ENCODE results near the gene LEMD1. TPM values are rescaled to one million over a fixed set of nuclear protein-coding genes. Genes with fewer than 3 reads are reported as not detected.

Gene LEMD1
- total and polyA plus RNA-seq, 2 donors (not counting 1 experiment from before 2014, with no cell fraction given), result not detected

DNA sequence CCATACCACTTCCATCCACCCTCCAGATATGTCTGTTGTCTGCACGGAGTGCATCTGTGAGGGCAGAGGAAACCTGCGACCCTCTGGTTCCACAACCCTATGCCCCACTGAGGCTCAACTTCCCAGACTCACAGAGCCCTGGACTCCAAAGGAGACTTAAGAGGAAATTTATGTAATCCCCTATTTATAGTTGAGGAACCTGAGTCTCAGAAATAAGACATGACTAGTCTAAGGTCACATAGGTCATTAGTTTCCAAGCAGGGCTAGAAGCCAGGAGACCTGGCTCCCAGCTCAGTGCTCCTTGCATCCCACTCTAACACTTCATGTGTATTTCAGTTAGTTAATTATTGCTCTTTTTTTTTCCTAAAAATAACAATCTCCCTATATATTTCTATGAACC lies 15.7 kb upstream of the LEMD1 start:
- Histone ChIP-seq H3K9me3 (ENCODE audit: control insufficient read depth, insufficient read depth, low read depth, low read length) (no peaks in the 10 kb centered on the region), H3K27ac (ENCODE audit: insufficient read depth, low read length) (no peak overlapping the region), H3K79me2 (ENCODE audit: control insufficient read depth, insufficient read depth, low read length) (no peaks in the 10 kb centered on the region), H2AFZ (ENCODE audit: low read length) (no peak overlapping the region), H4K20me1 (ENCODE audit: control insufficient read depth, extremely low read depth, insufficient read depth, low read length) (no peaks in the 10 kb centered on the region), H3K4me1 (ENCODE audit: control insufficient read depth, extremely low read depth, insufficient read depth, low read length) (no peaks in the 10 kb centered on the region), H3K36me3 (ENCODE audit: control insufficient read depth, insufficient read depth, low read length) (no peaks in the 10 kb centered on the region), H3K4me3 (replicated peaks in 1 of 4; ENCODE audit: control extremely low read depth in 1 of 4, insufficient read depth in 1 of 4, low read depth in 3 of 4, low read length in 4 of 4) (no peak overlapping the region), H3K9ac (ENCODE audit: insufficient read depth, low read length) (no peak overlapping the region), H3K27me3 (ENCODE audit: control insufficient read depth, insufficient read depth, low read length) (peaks cover 37% of the 10 kb centered on the region), H3K4me2 (ENCODE audit: extremely low read depth, insufficient read depth, low read length) (no peak overlapping the region)
- TF ChIP-seq EZH2 (IDR thresholded peaks at IDR 0.05; ENCODE audit: low read length, missing control alignments), result no peak
- TF ChIP-seq, protein P1, sequence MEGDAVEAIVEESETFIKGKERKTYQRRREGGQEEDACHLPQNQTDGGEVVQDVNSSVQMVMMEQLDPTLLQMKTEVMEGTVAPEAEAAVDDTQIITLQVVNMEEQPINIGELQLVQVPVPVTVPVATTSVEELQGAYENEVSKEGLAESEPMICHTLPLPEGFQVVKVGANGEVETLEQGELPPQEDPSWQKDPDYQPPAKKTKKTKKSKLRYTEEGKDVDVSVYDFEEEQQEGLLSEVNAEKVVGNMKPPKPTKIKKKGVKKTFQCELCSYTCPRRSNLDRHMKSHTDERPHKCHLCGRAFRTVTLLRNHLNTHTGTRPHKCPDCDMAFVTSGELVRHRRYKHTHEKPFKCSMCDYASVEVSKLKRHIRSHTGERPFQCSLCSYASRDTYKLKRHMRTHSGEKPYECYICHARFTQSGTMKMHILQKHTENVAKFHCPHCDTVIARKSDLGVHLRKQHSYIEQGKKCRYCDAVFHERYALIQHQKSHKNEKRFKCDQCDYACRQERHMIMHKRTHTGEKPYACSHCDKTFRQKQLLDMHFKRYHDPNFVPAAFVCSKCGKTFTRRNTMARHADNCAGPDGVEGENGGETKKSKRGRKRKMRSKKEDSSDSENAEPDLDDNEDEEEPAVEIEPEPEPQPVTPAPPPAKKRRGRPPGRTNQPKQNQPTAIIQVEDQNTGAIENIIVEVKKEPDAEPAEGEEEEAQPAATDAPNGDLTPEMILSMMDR (conservative IDR thresholded peaks at IDR 0.05 in 1 of 2, IDR thresholded peaks at IDR 0.05 in 1 of 2; ENCODE audit: low read depth in 1 of 2, low read length in 2 of 2), result no peak
- DNase-seq (ENCODE audit: low read depth in 2 of 2), result no peak

DNA sequence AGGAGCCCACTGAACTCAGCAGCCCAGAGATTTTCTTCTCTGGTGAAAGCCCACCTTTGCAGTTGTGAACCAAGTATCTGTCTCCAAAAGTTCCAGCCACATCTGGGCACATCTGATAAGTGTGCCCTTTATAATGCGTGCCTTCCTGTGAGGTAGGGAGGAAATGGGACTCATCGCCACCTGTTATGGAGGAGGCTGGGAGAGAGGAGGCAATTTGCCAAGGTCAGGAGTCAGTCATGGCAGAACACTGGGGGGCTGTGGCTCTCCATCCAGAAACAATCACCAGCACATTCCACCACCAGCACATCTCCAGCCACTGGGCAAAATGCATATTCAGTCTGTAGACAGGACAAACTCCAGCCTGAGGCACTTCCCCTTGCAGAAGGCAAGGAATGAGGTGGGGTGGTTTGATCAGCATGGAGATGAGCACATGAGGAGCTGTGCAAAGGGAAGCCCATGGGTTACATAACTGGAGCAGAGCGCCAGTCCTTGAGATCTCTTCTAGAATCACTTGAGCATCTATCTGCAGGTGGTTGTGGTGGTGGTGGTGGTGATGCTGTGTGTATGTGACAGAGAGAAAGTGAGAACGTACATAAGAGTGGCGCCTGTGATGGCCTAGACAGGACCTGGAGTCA lies 15.0 kb upstream of the LEMD1 start:
- H3K9ac ChIP-seq (ENCODE audit: insufficient read depth, low read length), result no peak overlapping the region
- no peak overlapping the region for H3K4me3 ChIP-seq (replicated peaks in 1 of 4; ENCODE audit: control extremely low read depth in 1 of 4, insufficient read depth in 1 of 4, low read depth in 3 of 4, low read length in 4 of 4)
- H3K9me3 ChIP-seq (ENCODE audit: control insufficient read depth, insufficient read depth, low read depth, low read length), result no peaks in the 10 kb centered on the region
- H3K79me2 ChIP-seq (ENCODE audit: control insufficient read depth, insufficient read depth, low read length), result no peaks in the 10 kb centered on the region
- peaks cover 33% of the 10 kb centered on the region for H3K27me3 ChIP-seq (ENCODE audit: control insufficient read depth, insufficient read depth, low read length)
- no peak overlapping the region for H2AFZ ChIP-seq (ENCODE audit: low read length)
- H3K4me2 ChIP-seq (ENCODE audit: extremely low read depth, insufficient read depth, low read length), result no peak overlapping the region
- no peaks in the 10 kb centered on the region for H3K4me1 ChIP-seq (ENCODE audit: control insufficient read depth, extremely low read depth, insufficient read depth, low read length)
- no peak for TF ChIP-seq EZH2 (IDR thresholded peaks at IDR 0.05; ENCODE audit: low read length, missing control alignments)
- TF ChIP-seq, protein P1 (conservative IDR thresholded peaks at IDR 0.05 in 1 of 2, IDR thresholded peaks at IDR 0.05 in 1 of 2; ENCODE audit: low read depth in 1 of 2, low read length in 2 of 2), result no peak
- H3K27ac ChIP-seq (ENCODE audit: insufficient read depth, low read length), result no peak overlapping the region
- no peaks in the 10 kb centered on the region for H4K20me1 ChIP-seq (ENCODE audit: control insufficient read depth, extremely low read depth, insufficient read depth, low read length)
- H3K36me3 ChIP-seq (ENCODE audit: control insufficient read depth, insufficient read depth, low read length), result no peaks in the 10 kb centered on the region
- no peak for DNase-seq (ENCODE audit: low read depth in 2 of 2)

DNA sequence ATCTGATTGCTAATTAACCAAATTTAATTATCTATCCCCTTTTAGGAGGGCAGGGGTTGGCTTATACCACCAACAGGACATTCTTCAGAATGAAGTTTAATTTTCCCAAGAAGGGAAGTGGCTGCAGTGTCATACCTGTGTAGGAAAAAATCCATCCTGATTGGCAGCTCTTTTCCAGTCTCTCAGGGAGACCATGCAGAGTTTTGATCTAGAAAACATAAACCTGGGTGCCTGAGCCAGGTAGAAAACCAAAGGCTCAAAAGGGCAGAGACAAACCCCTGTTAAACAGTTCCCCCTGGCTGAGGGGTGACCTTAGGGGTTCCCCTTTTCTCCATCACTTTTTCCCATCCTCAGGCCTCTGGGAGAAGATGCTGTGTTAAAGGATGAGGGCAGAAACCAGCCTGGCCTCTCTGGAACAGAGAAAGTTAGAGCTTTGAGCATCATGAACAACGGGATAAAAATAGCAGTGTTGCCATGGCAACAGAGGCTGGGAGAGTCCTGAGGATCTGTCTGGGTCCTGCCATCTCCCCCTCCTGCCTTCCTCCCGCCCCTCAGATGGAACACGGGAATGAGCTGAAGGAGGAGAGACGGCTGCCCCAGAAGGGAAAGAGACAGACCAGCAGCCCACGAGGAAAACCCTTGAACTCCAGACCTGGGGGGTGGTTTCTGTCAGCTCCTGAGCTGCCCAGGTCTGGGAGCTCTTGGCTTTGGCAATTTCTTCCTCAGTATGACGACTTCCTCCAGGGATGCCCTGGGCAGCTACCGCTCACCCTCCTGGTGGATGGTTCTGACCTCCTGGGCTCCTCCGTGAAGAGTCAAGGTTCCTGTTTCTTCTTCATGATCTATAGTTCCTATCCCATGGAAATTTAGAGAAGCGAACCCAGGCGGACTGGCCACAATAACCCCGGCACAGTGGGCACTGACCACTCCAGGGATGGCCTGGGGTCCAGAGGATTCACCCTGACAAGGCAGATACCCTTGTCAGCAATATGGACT lies 14.0 kb upstream of the LEMD1 start:
- no peak for TF ChIP-seq EZH2 (IDR thresholded peaks at IDR 0.05; ENCODE audit: low read length, missing control alignments)
- TF ChIP-seq, protein P1 (conservative IDR thresholded peaks at IDR 0.05 in 1 of 2, IDR thresholded peaks at IDR 0.05 in 1 of 2; ENCODE audit: low read depth in 1 of 2, low read length in 2 of 2), result no peak
- Histone ChIP-seq H3K27me3 (ENCODE audit: control insufficient read depth, insufficient read depth, low read length) (peaks cover 33% of the 10 kb centered on the region), H3K27ac (ENCODE audit: insufficient read depth, low read length) (no peak overlapping the region), H3K9ac (ENCODE audit: insufficient read depth, low read length) (no peak overlapping the region), H3K9me3 (ENCODE audit: control insufficient read depth, insufficient read depth, low read depth, low read length) (no peaks in the 10 kb centered on the region), H3K79me2 (ENCODE audit: control insufficient read depth, insufficient read depth, low read length) (no peaks in the 10 kb centered on the region), H3K36me3 (ENCODE audit: control insufficient read depth, insufficient read depth, low read length) (no peaks in the 10 kb centered on the region), H3K4me1 (ENCODE audit: control insufficient read depth, extremely low read depth, insufficient read depth, low read length) (no peaks in the 10 kb centered on the region), H3K4me3 (replicated peaks in 1 of 4; ENCODE audit: control extremely low read depth in 1 of 4, insufficient read depth in 1 of 4, low read depth in 3 of 4, low read length in 4 of 4) (no peak overlapping the region), H3K4me2 (ENCODE audit: extremely low read depth, insufficient read depth, low read length) (no peak overlapping the region), H4K20me1 (ENCODE audit: control insufficient read depth, extremely low read depth, insufficient read depth, low read length) (no peaks in the 10 kb centered on the region), H2AFZ (ENCODE audit: low read length) (no peak overlapping the region)
- DNase-seq (ENCODE audit: low read depth in 2 of 2), result no peak
